HepG2 (cell line): ENCODE results near the gene C1R. TPM values are rescaled to one million over a fixed set of nuclear protein-coding genes. Genes with fewer than 3 reads are reported as not detected.

Source experiments
- ATAC-seq: fragments of 200-7000 bp; cut with Tn5 transposase; 3 replicates; pipeline ENCODE4 v1.9.1; 2020; ENCODE audit warnings: mild to moderate bottlenecking, moderate library complexity
- BruUV-seq: library from RNA; stranded (reverse); fragments of 400-500 nt; replicated peaks from 2 replicates; lab custom pipeline; 2021; lab: Mats Ljungman, UMichigan
- CTCF ChIA-PET: fragments of 300-600 bp; formaldehyde crosslinking; extraction: SDS; loops from one replicate; lab custom pipeline; 2021; ENCODE audit warnings: low total read pairs, inconsistent platforms, low intra/inter-chr PET ratio; lab: Yijun Ruan, JAX
- POLR2A ChIA-PET: fragments of 350-600 bp; sonication (Branson Sonifier 250); formaldehyde crosslinking; loops from one replicate; lab custom pipeline; 2020; ENCODE audit warnings: antibody characterized with exemption, inconsistent platforms; lab: Yijun Ruan, JAX
- DNase-seq: peaks from one replicate; pipeline ENCODE4 v3.0.0-alpha.2; 2015; ENCODE audit warnings: low spot score
- FAIRE-seq: peaks from 3 replicates; lab custom pipeline; 2011; peaks lifted over from hg19 to GRCh38; lab: Jason Lieb, UNC
- H2AFZ ChIP-seq: one replicate; pipeline ENCODE4 v1.6.1; 2011; ENCODE audit warnings: low read length, inconsistent platforms
- H3K27ac ChIP-seq: fragments of 300-600 bp; 3 replicates; pipeline ENCODE4 v1.8.0; 2011; ENCODE audit warnings: mixed run types, mild to moderate bottlenecking, mixed read lengths, low read length, inconsistent platforms; ENCODE audit not compliant: insufficient read depth; ENCODE audit errors: extremely low read length
- H3K27me3 ChIP-seq, 2 experiments: fragments of 200-600 bp in 1 of 2; 2 replicates in 1 of 2; 3 replicates in 1 of 2; pipeline versions ENCODE4 v1.6.0 to v1.8.0; 2011; ENCODE audit warnings: low read length in 2 of 2, mild to moderate bottlenecking in 2 of 2, moderate library complexity in 2 of 2, inconsistent platforms in 1 of 2; ENCODE audit not compliant: insufficient read depth in 2 of 2, control insufficient read depth in 1 of 2
- H3K36me3 ChIP-seq, 2 experiments: fragments of 200-600 bp in 1 of 2; replicated peaks in 1 of 2; 2 replicates in 1 of 2; 3 replicates in 1 of 2; pipeline versions ENCODE4 v1.5.1 to v1.8.0; 2011; ENCODE audit warnings: low read length in 2 of 2, inconsistent platforms in 1 of 2; ENCODE audit not compliant: insufficient read depth in 2 of 2, control insufficient read depth in 1 of 2
- H3K4me1 ChIP-seq: 2 replicates; pipeline ENCODE4 v1.5.1; 2012; ENCODE audit warnings: low read length, inconsistent platforms; ENCODE audit not compliant: insufficient read depth
- H3K4me2 ChIP-seq: 2 replicates; pipeline ENCODE4 v1.6.0; 2011; ENCODE audit warnings: low read depth, low read length, inconsistent platforms
- H3K4me3 ChIP-seq, 3 experiments: fragments of 200-600 bp in 1 of 3; sonication (generic), shearing (Covaris generic) in 1 of 3; replicated peaks in 1 of 3; 2 replicates each; pipeline ENCODE4 v1.5.1; 2011 to 2016; ENCODE audit warnings: low read length in 3 of 3, inconsistent platforms in 2 of 3, low read depth in 2 of 3, mild to moderate bottlenecking in 2 of 3, control low read depth in 1 of 3, mixed read lengths in 1 of 3; ENCODE audit not compliant: insufficient read depth in 1 of 3
- H3K79me2 ChIP-seq: one replicate; pipeline ENCODE4 v1.6.1; 2011; ENCODE audit warnings: low read length, inconsistent platforms; ENCODE audit not compliant: insufficient read depth
- H3K9ac ChIP-seq: 2 replicates; pipeline ENCODE4 v1.6.0; 2011; ENCODE audit warnings: mild to moderate bottlenecking, low read depth, low read length, inconsistent platforms; ENCODE audit not compliant: insufficient read depth
- H3K9me3 ChIP-seq: 2 replicates; pipeline ENCODE4 v1.5.1; 2012; ENCODE audit warnings: mild to moderate bottlenecking, low read length
- H4K20me1 ChIP-seq: 2 replicates; pipeline ENCODE4 v1.6.0; 2011; ENCODE audit warnings: inconsistent platforms, mild to moderate bottlenecking, low read length, moderate library complexity; ENCODE audit not compliant: insufficient read depth
- E2F2 ChIP-seq: sonication (generic); formaldehyde crosslinking; IDR thresholded peaks from 2 replicates; pipeline ENCODE4 v1.4.0; 2020; ENCODE audit warnings: missing genetic modification reagents, borderline replicate concordance
- KAT7 ChIP-seq: IDR thresholded peaks from 2 replicates; pipeline ENCODE4 v1.6.1; 2018; ENCODE audit warnings: borderline replicate concordance, missing compliant biosample characterization
- MAFF ChIP-seq: IDR thresholded peaks from 2 replicates; pipeline ENCODE4 v1.6.1; 2011; ENCODE audit warnings: low read depth, low read length, improper control_type of control experiment
- NFE2 ChIP-seq: sonication (generic); formaldehyde crosslinking; IDR thresholded peaks from 2 replicates; pipeline ENCODE4 v1.4.0; 2020; ENCODE audit warnings: missing genetic modification reagents
- SMAD1 ChIP-seq: sonication (generic); formaldehyde crosslinking; IDR thresholded peaks from 2 replicates; pipeline ENCODE4 v1.4.0; 2020; ENCODE audit warnings: missing genetic modification reagents, low read depth, mild to moderate bottlenecking, borderline replicate concordance
- ZFP36 ChIP-seq: fragments of 150-350 bp; IDR thresholded peaks from 2 replicates; pipeline ENCODE4 v1.6.1; 2018; ENCODE audit warnings: borderline replicate concordance, low read length, low read depth; ENCODE audit not compliant: partially characterized antibody
- ZNF468 ChIP-seq: sonication (generic); formaldehyde crosslinking; IDR thresholded peaks from 2 replicates; pipeline ENCODE4 v1.8.0; 2022; ENCODE audit warnings: mild to moderate bottlenecking, moderate library complexity, missing genetic modification reagents
- ZNF749 ChIP-seq: sonication (generic); formaldehyde crosslinking; IDR thresholded peaks from 2 replicates; pipeline ENCODE4 v1.8.0; 2022; ENCODE audit warnings: mild to moderate bottlenecking, missing genetic modification reagents, moderate library complexity, borderline replicate concordance
- WGBS: methylation state at CpG from one replicate; pipeline ENCODE4 v1.1.6; 2017; ENCODE audit warnings: low lambda C conversion rate; 5-methylcytosine and 5-hydroxymethylcytosine counted together
- in situ Hi-C: cut with HindIII; loops from 2 replicates; pipeline ENCODE4 v1.10.0; 2017; ENCODE audit warnings: low pct_unique_long_range_greater_than_20kb; ENCODE audit not compliant: extremely low pct_ligation_motif_present
- intact Hi-C: fragments of 100-400 bp; cut with micrococcal nuclease; formaldehyde crosslinking; loops from one replicate; pipeline ENCODE4 v1.10.0; 2022; ENCODE audit not compliant: unreplicated experiment
- polyA plus RNA-seq, 8 experiments: library from polyadenylated mRNA; depleted of rRNA in 3 of 8; stranded (reverse) in 7 of 8; unstranded in 1 of 8; fragments of >200 nt; fragmentation: Illumina TruSeq in 4 of 8; extraction: Trizol in 4 of 8; gene quantifications; 2 replicates each; pipeline versions ENCODE4 v1.2.1 to v1.2.3, GENCODE V29; 2011 to 2016; ENCODE audit warnings: low read depth in 4 of 8, missing spikeins in 1 of 8, mixed read lengths in 1 of 8; ENCODE audit not compliant: insufficient read depth in 1 of 8
- total RNA-seq, 5 experiments: library from RNA; depleted of rRNA; stranded (reverse); fragments of >200 nt; fragmentation: Illumina TruSeq; extraction: Trizol; gene quantifications; 2 replicates each; pipeline ENCODE4 v1.2.3, GENCODE V29; 2016; ENCODE audit warnings: low read depth in 1 of 5

C1R gene
- total and polyA plus RNA-seq, 2 of the 13 experiments (the other 11 are each of a cell fraction or from before 2014, with no cell fraction given): 3.5 to 6.5 TPM

- Histone ChIP-seq H3K27me3 (no peaks in the 10 kb centered on the region), H3K4me2 (no peak overlapping the region), H4K20me1 (no peaks in the 10 kb centered on the region), H3K4me3 (no peak overlapping the region), H3K9me3 (0 out of 2 replicates have a peak, but pooled peaks cover 2% of the 10 kb centered on the region), H3K4me1 (peaks cover 25% of the 10 kb centered on the region), H3K27ac (no peak overlapping the region), H3K36me3 (no peaks in the 10 kb centered on the region), H2AFZ (no peak overlapping the region), H3K79me2 (no peaks in the 10 kb centered on the region), H3K9ac (no peak overlapping the region)
- peak; percentile 26 for FAIRE-seq
- intact Hi-C loops: loop anchor here (2.0 kb wide), 1 partner anchor 17 kb away; the partner anchor contains the start of gene C1S
- no peak for ATAC-seq
- no peak for TF ChIP-seq ZNF468 (CRISPR knock-in tag)
- no peak for TF ChIP-seq MAFF
- no peak for TF ChIP-seq ZFP36
- TF ChIP-seq ZNF749 (CRISPR knock-in tag): no peak
- TF ChIP-seq KAT7 (CRISPR knock-in tag): no peak
- in situ Hi-C loops: no loop called here
- ChIA-PET CTCF (interaction anchor here (0.8 kb wide), 1 partner anchor 18 kb away, joined by 3 read pairs; the partner anchor contains the start of gene C1S), POLR2A (no interaction called here)
- BruUV-seq: no TSS peak
- no peak for DNase-seq
- WGBS: 24% methylated on average over 4 of the region's 4 CpGs
Measured at GRCh38 chr12:7078163-7078562, 14.1 kb downstream of the C1R start.

- no peak for FAIRE-seq
- no peak overlapping the region for H2AFZ ChIP-seq
- no TSS peak for BruUV-seq
- ChIA-PET POLR2A (no interaction called here), CTCF (no interaction called here)
- intact Hi-C loops: no loop called here
- H3K27me3 ChIP-seq: no peaks in the 10 kb centered on the region
- H3K36me3 ChIP-seq: no peaks in the 10 kb centered on the region
- H3K4me2 ChIP-seq: no peak overlapping the region
- H3K4me3 ChIP-seq: no peak overlapping the region
- H3K9ac ChIP-seq: no peak overlapping the region
- H4K20me1 ChIP-seq: no peaks in the 10 kb centered on the region
- no peak for TF ChIP-seq E2F2 (CRISPR knock-in tag)
- TF ChIP-seq SMAD1 (CRISPR knock-in tag): no peak
- no peak for TF ChIP-seq NFE2 (CRISPR knock-in tag)
- ATAC-seq: no peak
- H3K27ac ChIP-seq: no peak overlapping the region
- H3K4me1 ChIP-seq: peaks cover 30% of the 10 kb centered on the region
- H3K9me3 ChIP-seq: no peaks in the 10 kb centered on the region
- 77% methylated on average over 4 of the region's 4 CpGs for WGBS
- DNase-seq: no peak
- in situ Hi-C loops: no loop called here
- no peaks in the 10 kb centered on the region for H3K79me2 ChIP-seq
Measured at GRCh38 chr12:7076493-7076892, 15.8 kb downstream of the C1R start.
